Measurements from ENCODE around the gene ACTN4. TPM values are rescaled to one million over a fixed set of nuclear protein-coding genes. Genes with fewer than 3 reads are reported as not detected.

ACTN4 gene
- total and polyA plus RNA-seq, 2 experiments from 2014 or later, result 68.9 to 427 TPM

GRCh38 chr19:38618590-38619360 lies 28.7 kb upstream of the ACTN4 start, which contains the start of gene EIF3K:
TSS of gene EIF3K (plus strand) at chr19:38619188. CDS start at chr19:38619269, 81 bp downstream.
- Mint-ChIP-seq H3K36me3 (ENCODE audit: low read depth) (peaks cover 47% of the 10 kb centered on the region), H3K9me3 (no peaks in the 10 kb centered on the region), H3K4me3 (peak within 1 kb of the TSS; percentile 99), H3K27me3 (ENCODE audit: insufficient read depth, low read depth, poor library complexity) (peaks cover 20% of the 10 kb centered on the region), H3K27ac (peak within 1 kb of the TSS; percentile 97), H3K4me1 (peaks cover 23% of the 10 kb centered on the region)
- peaks cover 9% of the 10 kb centered on the region for H3K4me1 ChIP-seq (ENCODE audit: insufficient read depth)
- H4K20me1 ChIP-seq (replicated peaks; ENCODE audit: insufficient read depth), result peaks cover 20% of the 10 kb centered on the region
- H3K9me2 ChIP-seq (ENCODE audit: insufficient read depth), result no peaks in the 10 kb centered on the region
- peak within 1 kb of the TSS; percentile 87 for H3K4me3 ChIP-seq
- ATAC-seq (peak; percentile 85), DNase-seq (ENCODE audit: low spot score) (peak; percentile 99)
- no peaks in the 10 kb centered on the region for H3K27me3 ChIP-seq (ENCODE audit: insufficient read depth)
- H2AFZ ChIP-seq, result peak within 1 kb of the TSS; percentile 91
- H3F3A ChIP-seq (replicated peaks; ENCODE audit: low read depth), result peaks cover 23% of the 10 kb centered on the region
- TF ChIP-seq JUNB (IDR thresholded peaks at IDR 0.05; ENCODE audit: unreplicated experiment) (no peak), NANOG (IDR thresholded peaks at IDR 0.05; ENCODE audit: borderline replicate concordance) (no peak), EZH2 (IDR thresholded peaks at IDR 0.05; ENCODE audit: low read depth, unreplicated experiment) (no peak), POLR2AphosphoS5 (IDR thresholded peaks at IDR 0.05; ENCODE audit: low read depth) (peak; percentile 95), ZNF114 (CRISPR knock-in tag; IDR thresholded peaks at IDR 0.05) (no peak), EZH2phosphoT487 (IDR thresholded peaks at IDR 0.05; ENCODE audit: unreplicated experiment) (no peak), REST (IDR thresholded peaks at IDR 0.05; ENCODE audit: unreplicated experiment) (no peak), ZNF331 (CRISPR knock-in tag; IDR thresholded peaks at IDR 0.05; ENCODE audit: low read depth) (no peak), CREB1 (CRISPR knock-in tag; IDR thresholded peaks at IDR 0.05; ENCODE audit: low read depth) (peak; percentile 80), STAT1 (IDR thresholded peaks at IDR 0.05; ENCODE audit: unreplicated experiment) (no peak), ZNF462 (CRISPR knock-in tag; IDR thresholded peaks at IDR 0.05) (no peak)
- TF ChIP-seq, protein P1, sequence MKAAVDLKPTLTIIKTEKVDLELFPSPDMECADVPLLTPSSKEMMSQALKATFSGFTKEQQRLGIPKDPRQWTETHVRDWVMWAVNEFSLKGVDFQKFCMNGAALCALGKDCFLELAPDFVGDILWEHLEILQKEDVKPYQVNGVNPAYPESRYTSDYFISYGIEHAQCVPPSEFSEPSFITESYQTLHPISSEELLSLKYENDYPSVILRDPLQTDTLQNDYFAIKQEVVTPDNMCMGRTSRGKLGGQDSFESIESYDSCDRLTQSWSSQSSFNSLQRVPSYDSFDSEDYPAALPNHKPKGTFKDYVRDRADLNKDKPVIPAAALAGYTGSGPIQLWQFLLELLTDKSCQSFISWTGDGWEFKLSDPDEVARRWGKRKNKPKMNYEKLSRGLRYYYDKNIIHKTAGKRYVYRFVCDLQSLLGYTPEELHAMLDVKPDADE (IDR thresholded peaks at IDR 0.05), result peak; percentile 90
- TF ChIP-seq, protein P2, sequence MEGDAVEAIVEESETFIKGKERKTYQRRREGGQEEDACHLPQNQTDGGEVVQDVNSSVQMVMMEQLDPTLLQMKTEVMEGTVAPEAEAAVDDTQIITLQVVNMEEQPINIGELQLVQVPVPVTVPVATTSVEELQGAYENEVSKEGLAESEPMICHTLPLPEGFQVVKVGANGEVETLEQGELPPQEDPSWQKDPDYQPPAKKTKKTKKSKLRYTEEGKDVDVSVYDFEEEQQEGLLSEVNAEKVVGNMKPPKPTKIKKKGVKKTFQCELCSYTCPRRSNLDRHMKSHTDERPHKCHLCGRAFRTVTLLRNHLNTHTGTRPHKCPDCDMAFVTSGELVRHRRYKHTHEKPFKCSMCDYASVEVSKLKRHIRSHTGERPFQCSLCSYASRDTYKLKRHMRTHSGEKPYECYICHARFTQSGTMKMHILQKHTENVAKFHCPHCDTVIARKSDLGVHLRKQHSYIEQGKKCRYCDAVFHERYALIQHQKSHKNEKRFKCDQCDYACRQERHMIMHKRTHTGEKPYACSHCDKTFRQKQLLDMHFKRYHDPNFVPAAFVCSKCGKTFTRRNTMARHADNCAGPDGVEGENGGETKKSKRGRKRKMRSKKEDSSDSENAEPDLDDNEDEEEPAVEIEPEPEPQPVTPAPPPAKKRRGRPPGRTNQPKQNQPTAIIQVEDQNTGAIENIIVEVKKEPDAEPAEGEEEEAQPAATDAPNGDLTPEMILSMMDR (conservative IDR thresholded peaks at IDR 0.05; ENCODE audit: low read depth in 2 of 2), result no peak
- peak within 1 kb of the TSS; percentile 81 for H3K27ac ChIP-seq (ENCODE audit: low read depth)
- peak within 1 kb of the TSS; percentile 100 for H3K4me2 ChIP-seq
- H3K79me2 ChIP-seq (replicated peaks; ENCODE audit: insufficient read depth), result peaks cover 15% of the 10 kb centered on the region
- peaks cover 33% of the 10 kb centered on the region for H3K36me3 ChIP-seq (ENCODE audit: insufficient read depth)

Data from GM23338 (cell line).